Measurements from ENCODE around the gene MVB12A. TPM values are rescaled to one million over a fixed set of nuclear protein-coding genes. Genes with fewer than 3 reads are reported as not detected.
A peak's percentile ranks its signal among the peaks of the same experiment; 100 is the strongest.

MVB12A gene
- 149 and 153 TPM in 2 replicates for polyA plus RNA-seq (2014; cell fraction: cytosol; rRNA removed)
- polyA plus RNA-seq (2014; cell fraction: nucleus; rRNA removed) = 92.8 and 117 TPM in 2 replicates

GRCh38 chr19:17419621-17420474 is at the start of gene MVB12A:
Gene MVB12A, plus strand, starts transcription at chr19:17420047. Its CDS starts 89 bp downstream, at chr19:17420136.
- peak; percentile 99 for DNase-seq (ENCODE audit: low spot score)

GRCh38 chr19:17376935-17377600 is 42.8 kb upstream of the MVB12A start, which contains the start of gene PLVAP:
Gene PLVAP, minus strand, starts transcription at chr19:17377342. Its CDS starts 54 bp downstream, at chr19:17377288.
- no peak for DNase-seq (ENCODE audit: low spot score)

- no peak for DNase-seq (ENCODE audit: low spot score)
Observed at GRCh38 chr19:17378271-17378670, 41.6 kb upstream of the MVB12A start.

- DNase-seq (ENCODE audit: low spot score) = no peak
Observed at GRCh38 chr19:17379221-17379631, 40.6 kb upstream of the MVB12A start.

DNA sequence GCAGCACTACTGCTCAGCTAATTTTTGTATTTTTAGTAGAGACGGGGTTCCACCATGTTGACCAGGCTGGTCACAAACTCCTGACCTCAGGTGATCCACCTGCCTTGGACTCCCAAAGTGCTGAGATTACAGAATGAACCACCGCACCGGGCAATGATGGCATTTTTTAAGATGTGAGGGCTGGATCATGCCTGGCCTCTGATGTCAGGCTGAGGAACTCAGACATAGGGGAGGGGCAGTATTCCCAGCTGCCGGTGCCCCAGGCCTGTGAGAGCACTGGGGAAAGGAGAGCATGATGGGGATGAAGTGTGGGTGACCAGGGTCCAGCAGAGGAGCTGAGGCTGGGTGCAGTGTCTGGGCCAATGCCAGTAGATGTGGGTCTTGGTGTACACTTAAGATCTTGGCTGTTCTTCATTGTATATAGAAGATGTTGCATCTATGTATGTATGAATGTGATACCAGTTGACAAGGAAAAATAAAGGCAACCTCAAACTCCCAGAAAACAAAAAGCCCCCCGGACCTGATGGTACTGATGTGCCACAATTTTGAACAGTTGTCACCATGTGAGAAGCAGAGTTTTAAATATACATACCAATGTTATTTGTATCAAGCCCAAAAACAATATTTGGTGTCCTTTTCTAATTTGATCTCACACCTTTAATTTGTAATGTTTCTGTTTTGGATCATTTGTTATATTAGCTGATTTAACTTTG is 39.3 kb upstream of the MVB12A start:
- DNase-seq (ENCODE audit: low spot score) = no peak

DNA sequence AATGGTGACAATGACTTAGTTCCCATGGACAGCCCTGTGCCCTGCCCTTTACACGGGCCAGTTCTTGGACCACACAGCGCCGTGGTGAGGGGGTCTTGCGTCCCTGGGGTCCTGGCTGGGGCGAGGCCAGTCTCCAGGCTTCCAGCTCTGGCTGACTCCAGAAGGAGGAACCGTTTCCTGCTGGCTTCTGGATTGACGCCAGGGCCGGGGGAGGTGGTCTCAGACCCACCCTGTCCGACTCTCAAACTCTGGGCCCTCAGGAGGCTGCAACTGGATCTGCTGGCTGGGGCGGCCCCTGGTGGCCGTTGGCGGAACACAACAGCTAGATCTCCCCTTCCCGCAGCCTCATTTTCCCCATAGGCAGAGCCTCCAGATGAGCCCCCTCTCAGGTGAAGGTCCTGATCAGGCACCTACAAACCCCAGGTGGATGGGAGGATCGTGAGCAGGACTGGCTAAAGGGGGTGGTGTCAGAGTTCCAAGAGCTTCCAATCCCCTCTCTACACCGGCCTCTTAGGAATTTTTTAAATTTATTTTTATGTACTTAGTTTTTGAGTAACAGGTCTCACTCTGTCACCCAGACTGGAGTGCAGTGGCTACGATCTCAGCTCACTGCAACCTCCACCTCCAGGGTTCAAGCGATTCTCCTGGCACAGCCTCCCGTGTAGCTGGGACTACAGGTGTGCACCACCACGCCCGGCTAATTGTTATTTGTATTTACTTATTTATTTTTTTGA is 33.8 kb upstream of the MVB12A start:
- DNase-seq (ENCODE audit: low spot score) = peak; percentile 56

- DNase-seq (ENCODE audit: low spot score) = no peak
Observed at GRCh38 chr19:17389288-17389687, 30.6 kb upstream of the MVB12A start.

DNA sequence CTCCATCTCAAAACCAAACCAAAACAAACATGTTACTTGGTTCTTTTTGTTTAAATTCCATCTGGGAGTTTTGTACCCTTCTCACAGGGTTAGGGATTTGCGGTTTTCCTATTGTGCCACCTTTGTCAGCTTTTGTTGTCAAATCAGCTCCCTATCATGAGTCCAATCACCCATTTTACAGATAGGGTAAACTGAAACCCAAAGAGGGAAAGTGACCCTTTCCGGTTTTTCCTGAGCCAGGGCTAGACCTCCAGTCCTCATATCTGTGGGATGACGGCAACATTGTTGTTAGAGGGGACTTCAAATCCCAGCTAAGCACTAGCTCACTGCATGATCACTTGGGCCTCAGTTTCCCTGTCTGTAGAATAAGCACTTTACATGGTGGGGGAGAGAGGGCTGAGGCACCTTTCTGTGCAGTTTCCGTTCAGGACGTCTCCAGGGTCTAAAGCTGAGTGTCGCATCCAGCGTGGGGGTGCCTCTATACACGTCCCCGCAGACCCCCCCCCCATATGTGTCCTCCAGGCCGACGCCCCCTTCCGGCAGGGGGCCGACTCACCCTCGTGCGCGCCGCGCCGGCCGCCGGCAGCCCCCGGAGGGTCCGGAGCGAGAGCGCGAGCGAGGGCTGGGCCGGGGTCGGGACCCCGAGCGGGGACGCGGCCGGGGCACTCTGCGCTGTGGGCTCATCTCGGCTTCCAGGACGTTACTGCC is 29.7 kb upstream of the MVB12A start:
- no peak for DNase-seq (ENCODE audit: low spot score)

DNA sequence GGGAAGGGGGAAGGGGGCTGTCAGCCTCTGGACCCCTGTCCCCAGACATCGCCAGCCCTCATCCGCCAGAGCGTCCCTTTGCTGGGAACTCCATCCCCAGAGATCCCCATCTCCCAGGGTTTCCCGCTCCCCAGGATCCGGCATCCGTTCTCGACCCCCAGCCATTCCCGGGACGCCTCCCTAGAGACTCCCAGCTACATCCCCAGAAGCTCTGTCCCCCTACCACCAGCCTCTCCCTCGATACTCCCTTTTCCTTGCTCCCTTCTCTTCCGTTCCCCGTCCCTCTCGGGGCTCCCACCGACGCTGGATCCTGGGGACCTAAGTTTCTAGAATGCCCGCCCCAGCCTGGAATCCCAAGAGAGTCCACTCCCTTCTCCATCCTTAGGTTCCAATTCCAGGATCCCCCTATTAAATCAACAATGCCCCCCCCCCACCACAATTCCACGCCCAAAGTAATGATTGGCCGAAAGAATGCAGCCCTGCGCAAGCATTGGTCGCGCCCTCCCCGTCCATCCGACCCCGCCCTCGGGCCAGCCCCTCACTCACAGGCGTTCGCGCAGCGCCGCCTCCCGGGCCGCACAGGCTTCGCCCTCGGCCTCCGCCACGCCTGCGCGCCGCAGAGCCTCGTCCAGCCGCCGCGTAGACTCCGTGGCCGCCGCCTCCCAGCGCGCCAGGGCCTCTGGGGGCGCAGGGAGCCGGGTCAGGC is 29.0 kb upstream of the MVB12A start:
- DNase-seq (ENCODE audit: low spot score) = peak; percentile 87

GRCh38 chr19:17391371-17392151 is 28.3 kb upstream of the MVB12A start:
- DNase-seq (ENCODE audit: low spot score) = no peak

GRCh38 chr19:17393002-17393401 is 26.8 kb upstream of the MVB12A start:
- DNase-seq (ENCODE audit: low spot score) = no peak

- DNase-seq (ENCODE audit: low spot score) = no peak
Observed at GRCh38 chr19:17393914-17394313, 25.9 kb upstream of the MVB12A start, which contains the start of gene CCDC194. Gene CCDC194, minus strand, starts transcription at chr19:17394196. Its CDS starts 38 bp downstream, at chr19:17394158.

DNA sequence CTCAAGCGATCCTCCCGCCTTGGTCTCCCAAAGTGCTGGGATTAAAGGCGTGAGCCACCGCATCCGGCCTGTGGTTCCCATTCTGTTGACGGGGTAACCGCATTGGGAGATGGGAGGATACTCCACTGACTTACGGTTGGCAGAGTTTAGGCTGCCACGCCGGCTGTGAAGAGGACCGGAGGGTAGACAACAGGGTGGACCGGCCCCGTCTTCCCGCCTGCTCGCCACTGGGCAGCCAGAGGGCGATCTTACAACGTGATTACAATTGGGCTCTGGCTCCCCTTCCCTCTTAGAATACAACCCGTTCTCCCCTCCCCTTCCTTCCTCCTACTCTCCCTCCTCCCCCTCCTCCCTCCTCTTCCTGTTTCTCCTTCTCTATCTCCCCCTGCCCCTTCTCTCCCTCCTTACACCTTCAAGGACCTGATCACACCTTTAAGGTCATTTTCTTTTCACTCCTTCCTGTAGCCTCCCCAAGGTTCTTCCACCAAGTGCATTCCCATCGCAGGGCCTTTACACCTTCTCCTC is 24.9 kb upstream of the MVB12A start:
- DNase-seq (ENCODE audit: low spot score) = peak; percentile 62

DNA sequence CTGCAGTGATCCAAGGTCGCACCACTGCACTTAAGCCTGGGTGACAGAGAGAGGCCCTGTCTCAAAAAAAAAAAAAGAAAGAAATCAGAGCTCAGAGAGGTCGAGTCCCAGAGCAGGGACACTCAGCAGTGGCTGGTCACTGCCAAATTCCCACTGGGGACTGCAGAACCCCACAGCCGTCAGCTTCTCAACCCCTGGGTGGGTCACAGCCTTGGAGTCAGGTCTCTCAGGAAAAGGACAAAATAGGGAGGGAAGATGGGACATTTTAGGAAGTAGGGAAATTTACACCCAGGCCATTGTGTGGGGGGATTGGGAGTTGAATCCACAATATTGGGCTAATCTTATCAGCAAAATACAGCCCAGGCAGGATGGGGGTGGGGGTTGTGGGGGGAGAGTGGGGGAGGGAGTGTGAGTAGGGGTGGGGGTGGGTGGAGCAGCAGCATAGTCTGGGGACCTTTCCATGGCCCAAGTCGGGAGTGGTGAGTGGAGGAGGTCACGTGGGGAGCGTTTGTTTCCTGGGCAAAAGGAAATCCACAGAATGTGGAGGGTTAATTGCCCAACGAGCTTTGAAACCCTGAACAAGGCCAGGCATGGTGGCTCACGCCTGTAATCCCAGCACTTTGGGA is 20.8 kb upstream of the MVB12A start:
- no peak for DNase-seq (ENCODE audit: low spot score)

DNA sequence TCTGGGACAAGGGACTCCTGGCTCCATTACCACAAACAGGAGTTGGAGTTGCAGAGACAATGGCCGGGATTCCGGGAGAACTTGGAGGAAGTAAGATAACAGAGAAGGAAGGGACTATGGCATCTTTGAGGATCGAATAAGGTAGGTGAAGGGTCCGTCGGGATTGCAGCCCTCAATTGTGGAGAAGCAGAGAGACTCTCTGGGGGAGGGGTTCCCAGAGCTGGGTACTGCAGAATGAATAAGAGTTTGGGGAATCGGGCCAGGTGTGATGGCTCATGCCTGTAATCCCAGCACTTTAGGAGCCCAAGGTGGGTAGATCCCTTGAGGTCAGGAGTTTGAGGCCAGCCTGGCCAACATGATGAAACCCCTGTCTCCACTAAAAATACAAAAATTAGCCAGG is 18.2 kb upstream of the MVB12A start:
- DNase-seq (ENCODE audit: low spot score) = no peak

GRCh38 chr19:17402982-17403855 is 16.6 kb upstream of the MVB12A start:
- peak; percentile 74 for DNase-seq (ENCODE audit: low spot score)

GRCh38 chr19:17404015-17404414 is 15.8 kb upstream of the MVB12A start:
- DNase-seq (ENCODE audit: low spot score) = no peak
